ENCODE data around the gene MYO1C. TPM values are rescaled to one million over a fixed set of nuclear protein-coding genes. Genes with fewer than 3 reads are reported as not detected.

The MYO1C gene
- total and polyA plus RNA-seq, 9 of the 15 experiments (the other 6 are each of a cell fraction or from before 2014, with no cell fraction given), result 0.46 to 32.5 (median 11.6) TPM

GRCh38 chr17:1490643-1491442, 1.6 kb downstream of the MYO1C start (continued):
- peak; percentile 81 for TF ChIP-seq MTA3 (IDR thresholded peaks at IDR 0.05; ENCODE audit: borderline replicate concordance)
- TF ChIP-seq ZNF609 (CRISPR knock-in tag; IDR thresholded peaks at IDR 0.05; ENCODE audit: borderline replicate concordance), result no peak
- TF ChIP-seq, protein P1, sequence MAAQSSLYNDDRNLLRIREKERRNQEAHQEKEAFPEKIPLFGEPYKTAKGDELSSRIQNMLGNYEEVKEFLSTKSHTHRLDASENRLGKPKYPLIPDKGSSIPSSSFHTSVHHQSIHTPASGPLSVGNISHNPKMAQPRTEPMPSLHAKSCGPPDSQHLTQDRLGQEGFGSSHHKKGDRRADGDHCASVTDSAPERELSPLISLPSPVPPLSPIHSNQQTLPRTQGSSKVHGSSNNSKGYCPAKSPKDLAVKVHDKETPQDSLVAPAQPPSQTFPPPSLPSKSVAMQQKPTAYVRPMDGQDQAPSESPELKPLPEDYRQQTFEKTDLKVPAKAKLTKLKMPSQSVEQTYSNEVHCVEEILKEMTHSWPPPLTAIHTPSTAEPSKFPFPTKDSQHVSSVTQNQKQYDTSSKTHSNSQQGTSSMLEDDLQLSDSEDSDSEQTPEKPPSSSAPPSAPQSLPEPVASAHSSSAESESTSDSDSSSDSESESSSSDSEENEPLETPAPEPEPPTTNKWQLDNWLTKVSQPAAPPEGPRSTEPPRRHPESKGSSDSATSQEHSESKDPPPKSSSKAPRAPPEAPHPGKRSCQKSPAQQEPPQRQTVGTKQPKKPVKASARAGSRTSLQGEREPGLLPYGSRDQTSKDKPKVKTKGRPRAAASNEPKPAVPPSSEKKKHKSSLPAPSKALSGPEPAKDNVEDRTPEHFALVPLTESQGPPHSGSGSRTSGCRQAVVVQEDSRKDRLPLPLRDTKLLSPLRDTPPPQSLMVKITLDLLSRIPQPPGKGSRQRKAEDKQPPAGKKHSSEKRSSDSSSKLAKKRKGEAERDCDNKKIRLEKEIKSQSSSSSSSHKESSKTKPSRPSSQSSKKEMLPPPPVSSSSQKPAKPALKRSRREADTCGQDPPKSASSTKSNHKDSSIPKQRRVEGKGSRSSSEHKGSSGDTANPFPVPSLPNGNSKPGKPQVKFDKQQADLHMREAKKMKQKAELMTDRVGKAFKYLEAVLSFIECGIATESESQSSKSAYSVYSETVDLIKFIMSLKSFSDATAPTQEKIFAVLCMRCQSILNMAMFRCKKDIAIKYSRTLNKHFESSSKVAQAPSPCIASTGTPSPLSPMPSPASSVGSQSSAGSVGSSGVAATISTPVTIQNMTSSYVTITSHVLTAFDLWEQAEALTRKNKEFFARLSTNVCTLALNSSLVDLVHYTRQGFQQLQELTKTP (IDR thresholded peaks at IDR 0.05; ENCODE audit: low read depth in 1 of 2, partially characterized antibody in 2 of 2), result no peak
- TF ChIP-seq BCL6 (CRISPR knock-in tag; IDR thresholded peaks at IDR 0.05), result no peak
- no peak for TF ChIP-seq POU5F1 (IDR thresholded peaks at IDR 0.05; ENCODE audit: borderline replicate concordance, low read depth, low read length, partially characterized antibody)
- no peak for TF ChIP-seq HNRNPH1 (optimal IDR thresholded peaks at IDR 0.05; ENCODE audit: low read depth, low read length)
- TF ChIP-seq CXXC5 (CRISPR knock-in tag; IDR thresholded peaks at IDR 0.05), result peak; percentile 92
- no peak for TF ChIP-seq ELF2 (CRISPR knock-in tag; IDR thresholded peaks at IDR 0.05)
- no peak for TF ChIP-seq SRF (CRISPR knock-in tag; IDR thresholded peaks at IDR 0.05)
